Lower leg skin (tissue), 4 donors: ENCODE results near the gene SHANK1. TPM values are rescaled to one million over a fixed set of nuclear protein-coding genes. Genes with fewer than 3 reads are reported as not detected.
"Not testable (repeated sequence)": the region's sequence is repeated elsewhere in the genome, so short reads cannot be mapped to it uniquely, and the experiment has no call there.

Source experiments
- DNase-seq, 2 donors: peaks; one replicate each; pipeline ENCODE4 v3.0.0-alpha.2; 2019; ENCODE audit warnings: low spot score in 2 of 2
- H3K4me3 ChIP-seq: fragments of 200-600 bp; sonication (generic); 2 replicates; pipeline ENCODE4 v1.5.1; 2017; ENCODE audit warnings: mild to moderate bottlenecking, low read depth; ENCODE audit not compliant: poor library complexity, severe bottlenecking
- POLR2A ChIP-seq, 2 donors: fragments of 450-650 bp; IDR thresholded peaks; one replicate each; pipeline ENCODE4 v1.6.1; 2016 to 2017; ENCODE audit warnings: antibody characterized with exemption in 2 of 2, mild to moderate bottlenecking in 1 of 2, moderate library complexity in 1 of 2
- WGBS, 2 donors: methylation state at CpG; one replicate each; pipeline ENCODE4 v1.1.5; 2018; 5-methylcytosine and 5-hydroxymethylcytosine counted together
- intact Hi-C: fragments of 100-400 bp; cut with DNase I; formaldehyde crosslinking; loops from one replicate; pipeline ENCODE4 v1.15.0; 2023; ENCODE audit warnings: low total_unique reads
- total RNA-seq, 4 donors: library from RNA; depleted of rRNA; stranded (reverse); fragments of >200 nt; gene quantifications; one replicate each; pipeline ENCODE4 v1.1.0, GENCODE V29; 2016
- TF ChIP-seq, protein P1 (sequence below), 3 donors: fragments of 450-650 bp; IDR thresholded peaks; one replicate each; pipeline ENCODE4 v1.5.1; 2016; ENCODE audit warnings: antibody characterized with exemption in 3 of 3, mild to moderate bottlenecking in 3 of 3, moderate library complexity in 2 of 3

The SHANK1 gene
- total RNA-seq: 1 to 10 TPM in 2 of 4 donors, under 1 TPM in 2; 0.30 to 1.6 (median 0.67) TPM

DNA sequence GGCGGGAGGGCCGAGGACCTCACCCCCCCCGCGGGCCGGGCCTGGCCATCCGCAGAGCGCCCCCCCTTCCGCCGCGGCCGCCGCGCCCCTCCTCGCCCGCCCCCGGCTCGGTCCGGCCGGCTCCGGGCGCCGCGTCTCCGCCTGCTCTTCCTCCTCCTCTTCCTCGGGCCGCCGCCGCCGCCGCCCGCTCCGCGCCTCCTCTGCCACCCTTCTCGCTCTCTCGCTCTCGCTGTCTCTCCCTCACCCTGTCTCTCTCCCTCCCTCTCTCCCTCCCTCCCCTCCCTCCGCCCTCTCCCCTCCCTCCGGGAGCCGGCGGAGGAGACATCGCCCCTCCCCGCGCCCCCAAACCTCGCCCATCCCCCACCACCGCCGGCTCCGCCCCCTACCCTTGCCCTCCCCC lies at the start of gene SHANK1:
SHANK1 (minus strand) TSS at position 237 of the 400 bp plus-strand sequence. CDS start 2,883 bp downstream, outside the sequence.
- no peak within 1 kb of the TSS for H3K4me3 ChIP-seq
- DNase-seq: no peak
- intact Hi-C loops: loop anchor here (10.0 kb wide), 1 partner anchor 55 kb away; the partner anchor contains the start of gene GPR32
- TF ChIP-seq, protein P1, sequence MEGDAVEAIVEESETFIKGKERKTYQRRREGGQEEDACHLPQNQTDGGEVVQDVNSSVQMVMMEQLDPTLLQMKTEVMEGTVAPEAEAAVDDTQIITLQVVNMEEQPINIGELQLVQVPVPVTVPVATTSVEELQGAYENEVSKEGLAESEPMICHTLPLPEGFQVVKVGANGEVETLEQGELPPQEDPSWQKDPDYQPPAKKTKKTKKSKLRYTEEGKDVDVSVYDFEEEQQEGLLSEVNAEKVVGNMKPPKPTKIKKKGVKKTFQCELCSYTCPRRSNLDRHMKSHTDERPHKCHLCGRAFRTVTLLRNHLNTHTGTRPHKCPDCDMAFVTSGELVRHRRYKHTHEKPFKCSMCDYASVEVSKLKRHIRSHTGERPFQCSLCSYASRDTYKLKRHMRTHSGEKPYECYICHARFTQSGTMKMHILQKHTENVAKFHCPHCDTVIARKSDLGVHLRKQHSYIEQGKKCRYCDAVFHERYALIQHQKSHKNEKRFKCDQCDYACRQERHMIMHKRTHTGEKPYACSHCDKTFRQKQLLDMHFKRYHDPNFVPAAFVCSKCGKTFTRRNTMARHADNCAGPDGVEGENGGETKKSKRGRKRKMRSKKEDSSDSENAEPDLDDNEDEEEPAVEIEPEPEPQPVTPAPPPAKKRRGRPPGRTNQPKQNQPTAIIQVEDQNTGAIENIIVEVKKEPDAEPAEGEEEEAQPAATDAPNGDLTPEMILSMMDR (IDR thresholded peaks at IDR 0.05): no peak
- TF ChIP-seq POLR2A (IDR thresholded peaks at IDR 0.05): no peak
- 2 to 3% methylated on average over 19 to 30 of the region's 47 CpGs for WGBS, 2 donors

DNA sequence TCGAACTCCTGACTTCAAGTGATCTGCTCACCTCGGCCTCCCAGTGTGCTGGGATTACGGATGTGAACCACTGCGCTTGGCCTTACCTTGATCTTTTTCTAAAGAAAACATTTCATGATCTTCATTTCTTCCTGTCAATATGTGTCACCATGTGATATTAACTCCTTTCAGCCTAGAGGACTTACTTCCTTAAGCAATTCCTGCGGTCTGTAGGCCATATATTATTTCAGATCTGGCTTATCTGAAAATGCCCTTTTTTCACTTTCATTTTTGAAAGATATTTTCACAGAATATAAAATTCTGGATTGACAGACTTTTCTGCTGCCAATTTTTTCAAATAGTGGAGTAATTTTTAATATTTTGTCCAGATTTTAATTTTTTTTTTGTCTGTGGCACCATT lies 48.7 kb upstream of the SHANK1 start:
- H3K4me3 ChIP-seq: no peak overlapping the region
- WGBS, 2 donors: 72 to 75% methylated on average over 5 of the region's 5 CpGs

DNA sequence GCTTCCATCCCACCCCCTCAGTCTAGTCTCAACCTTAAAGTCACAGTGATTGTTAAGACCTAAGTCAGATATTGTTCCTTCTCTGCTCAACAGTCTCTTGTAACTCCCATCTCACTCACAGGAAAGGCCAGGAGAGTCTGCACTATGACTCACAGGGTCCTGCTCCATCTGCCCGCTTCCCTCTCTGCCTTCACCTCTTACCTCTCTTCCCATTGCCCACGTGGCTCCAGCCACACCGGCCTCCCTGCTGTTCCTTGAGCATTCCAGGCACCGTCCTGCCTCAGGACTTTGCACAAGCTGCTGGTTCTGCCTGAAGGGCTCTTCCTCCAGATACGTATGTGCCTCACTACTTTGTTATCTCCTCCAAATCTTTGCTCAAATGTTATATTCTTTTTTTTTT lies 47.7 kb upstream of the SHANK1 start:
- intact Hi-C loops, DNase-seq, H3K4me3 ChIP-seq: not testable (repeated sequence)
- WGBS, 2 donors: 30 to 34% methylated on average over 5 of the region's 5 CpGs

More for the DNA sequence above, 48.7 kb upstream of the SHANK1 start:
- TF ChIP-seq, protein P1 (IDR thresholded peaks at IDR 0.05): no peak
- no peak for TF ChIP-seq POLR2A (IDR thresholded peaks at IDR 0.05)
- DNase-seq: no peak
- intact Hi-C loops: no loop called here

DNA sequence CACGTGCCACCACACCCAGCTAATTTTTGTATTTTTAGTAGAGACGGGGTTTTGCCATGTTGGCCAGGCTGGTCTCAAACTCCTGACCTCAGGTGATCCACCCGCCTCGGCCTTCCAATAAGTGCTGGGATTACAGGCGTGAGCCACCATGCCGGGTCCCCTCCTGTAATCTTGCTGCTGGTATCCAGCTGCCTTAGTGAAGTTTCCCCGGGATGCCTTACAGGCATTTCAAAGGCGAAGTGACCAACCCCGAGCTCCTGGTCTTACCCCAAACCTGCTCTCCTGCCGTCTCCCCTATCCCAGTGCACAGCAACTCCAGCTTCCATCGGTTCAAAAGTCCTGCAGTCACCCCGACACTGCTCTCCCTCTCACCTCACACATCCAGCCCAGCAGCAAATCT lies 47.1 kb upstream of the SHANK1 start:
- DNase-seq, H3K4me3 ChIP-seq, intact Hi-C loops: not testable (repeated sequence)
- 69 to 78% methylated on average over 12 of the region's 12 CpGs for WGBS, 2 donors

DNA sequence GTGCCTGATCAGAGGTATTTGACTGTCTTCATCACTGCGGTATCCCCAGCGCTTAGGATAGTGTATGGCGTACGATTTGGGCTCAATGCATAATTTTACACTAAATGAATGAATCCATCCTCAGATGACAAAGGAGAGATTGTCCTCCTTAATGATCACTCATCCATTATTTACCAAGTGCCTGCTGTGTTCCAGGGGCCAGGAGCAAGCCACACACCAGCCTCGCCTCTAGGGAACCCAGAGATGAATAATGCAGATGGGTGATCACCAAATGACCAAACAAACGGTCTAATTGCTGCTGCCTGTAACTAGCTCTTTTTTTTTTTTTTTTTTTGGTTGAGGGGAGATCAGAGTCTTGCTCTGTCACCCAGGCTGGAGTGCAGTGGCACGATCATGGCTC lies 44.8 kb upstream of the SHANK1 start:
- 68% methylated on average over 7 of the region's 7 CpGs for WGBS, 2 donors
- no peak for TF ChIP-seq POLR2A (IDR thresholded peaks at IDR 0.05)
- TF ChIP-seq, protein P1 (IDR thresholded peaks at IDR 0.05): no peak
- no peak overlapping the region for H3K4me3 ChIP-seq
- intact Hi-C loops: no loop called here
- no peak for DNase-seq

DNA sequence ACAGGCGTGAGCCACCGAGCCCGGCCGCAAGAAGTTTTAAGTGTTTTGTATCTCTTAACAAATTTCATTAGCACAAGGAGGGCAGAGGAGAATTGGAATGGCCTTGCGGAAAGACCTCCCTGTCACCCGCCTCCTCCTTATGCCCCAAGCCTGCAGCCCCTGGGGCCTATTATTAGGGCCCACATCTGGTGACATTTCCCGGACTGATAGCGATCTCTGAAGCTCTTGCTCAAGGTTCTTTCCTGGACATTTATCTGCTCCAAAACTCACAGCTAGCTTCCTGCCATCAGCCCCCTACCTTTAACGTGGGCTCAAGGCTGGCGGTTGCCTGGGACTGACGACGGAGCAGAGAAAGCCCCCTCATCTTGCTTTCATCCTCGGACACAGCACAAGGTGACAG lies 43.9 kb upstream of the SHANK1 start:
- H3K4me3 ChIP-seq, intact Hi-C loops, DNase-seq: not testable (repeated sequence)
- 64 to 66% methylated on average over 13 of the region's 13 CpGs for WGBS, 2 donors

DNA sequence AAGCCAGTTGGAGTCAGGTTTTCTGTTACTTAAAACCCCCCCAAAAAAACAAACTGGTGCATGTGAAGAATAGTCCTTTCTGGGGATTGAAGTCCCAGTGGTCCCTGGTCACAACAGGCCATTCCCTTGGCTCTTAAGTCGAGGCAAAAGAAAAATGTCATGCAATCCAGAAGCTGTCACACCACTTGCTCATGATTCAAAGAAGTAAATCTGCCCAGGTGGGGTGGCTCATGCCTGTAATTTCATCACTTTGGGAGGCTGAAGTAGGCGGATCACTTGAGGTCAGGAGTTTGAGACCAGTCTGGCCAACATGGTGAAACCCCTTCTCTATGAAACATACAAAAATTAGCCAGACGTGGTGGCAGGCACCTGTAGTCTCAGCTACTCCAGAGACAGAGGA lies 41.9 kb upstream of the SHANK1 start:
- DNase-seq, H3K4me3 ChIP-seq, intact Hi-C loops: not testable (repeated sequence)
- 59 to 62% methylated on average over 3 of the region's 3 CpGs for WGBS, 2 donors

DNA sequence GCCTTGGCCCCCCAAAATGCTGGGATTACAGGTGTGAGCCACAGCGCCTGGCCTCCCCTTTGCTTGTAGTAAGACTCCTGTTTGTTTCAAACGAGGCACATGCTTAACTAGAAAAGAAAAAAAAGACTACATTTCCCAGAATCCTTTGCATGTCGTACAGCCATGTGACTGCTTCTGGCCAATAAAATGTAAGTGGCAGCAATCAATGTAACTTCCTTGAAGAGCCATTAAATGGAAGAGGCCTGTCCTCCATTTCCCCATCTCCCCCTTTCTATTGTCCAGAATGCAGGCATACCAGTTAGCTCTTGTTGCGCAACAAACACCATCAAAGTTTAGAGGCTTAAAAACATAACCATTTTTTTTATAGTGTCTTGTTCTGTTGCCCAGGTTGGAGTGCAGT lies 40.3 kb upstream of the SHANK1 start:
- WGBS, 2 donors: 71 to 79% methylated on average over 4 of the region's 4 CpGs
- no peak for DNase-seq
- H3K4me3 ChIP-seq: no peak overlapping the region
- TF ChIP-seq, protein P1 (IDR thresholded peaks at IDR 0.05): no peak
- TF ChIP-seq POLR2A (IDR thresholded peaks at IDR 0.05): no peak
- intact Hi-C loops: no loop called here

DNA sequence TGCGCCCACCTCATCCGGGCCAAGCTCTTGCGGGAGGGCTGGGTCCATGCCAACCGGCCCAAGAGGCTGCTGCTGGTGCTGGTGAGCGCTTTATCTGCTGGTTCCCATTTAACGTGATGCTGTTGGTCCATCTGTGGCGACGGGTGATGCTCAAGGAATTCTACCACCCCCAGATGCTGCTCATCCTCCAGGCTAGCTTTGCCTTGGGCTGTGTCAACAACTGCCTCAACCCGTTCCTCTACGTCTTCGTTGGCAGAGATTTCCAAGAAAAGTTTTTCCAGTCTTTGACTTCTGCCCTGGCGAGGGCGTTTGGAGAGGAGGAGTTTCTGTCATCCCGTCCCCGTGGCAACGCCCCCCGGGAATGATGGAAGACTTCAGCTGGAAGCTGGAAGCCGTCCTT lies 39.5 kb upstream of the SHANK1 start:
- DNase-seq, intact Hi-C loops, H3K4me3 ChIP-seq: not testable (repeated sequence)
- WGBS, 2 donors: 47 to 66% methylated on average over 14 to 18 of the region's 18 CpGs

DNA sequence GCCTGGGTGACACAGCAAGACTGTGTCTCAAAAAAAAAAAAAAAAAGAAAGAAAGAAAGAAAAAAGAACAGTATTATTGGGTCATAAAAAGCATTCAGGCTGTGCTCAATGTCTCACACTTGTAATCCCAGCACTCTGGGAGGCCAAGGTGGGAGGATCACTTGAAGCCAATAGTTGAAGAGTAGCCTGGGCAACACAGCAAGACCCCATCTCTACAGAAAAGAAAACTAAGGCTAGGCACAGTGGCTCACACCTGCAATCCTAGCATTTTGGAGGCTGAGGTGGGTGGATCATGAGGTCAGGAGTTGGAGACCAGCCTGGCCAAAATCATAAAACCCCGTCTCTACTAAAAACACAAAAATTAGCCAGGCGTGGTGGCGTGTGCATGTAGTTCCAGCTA lies 38.0 kb upstream of the SHANK1 start:
- intact Hi-C loops, H3K4me3 ChIP-seq, DNase-seq: not testable (repeated sequence)
- WGBS, 2 donors: 78 to 90% methylated on average over 3 of the region's 3 CpGs

DNA sequence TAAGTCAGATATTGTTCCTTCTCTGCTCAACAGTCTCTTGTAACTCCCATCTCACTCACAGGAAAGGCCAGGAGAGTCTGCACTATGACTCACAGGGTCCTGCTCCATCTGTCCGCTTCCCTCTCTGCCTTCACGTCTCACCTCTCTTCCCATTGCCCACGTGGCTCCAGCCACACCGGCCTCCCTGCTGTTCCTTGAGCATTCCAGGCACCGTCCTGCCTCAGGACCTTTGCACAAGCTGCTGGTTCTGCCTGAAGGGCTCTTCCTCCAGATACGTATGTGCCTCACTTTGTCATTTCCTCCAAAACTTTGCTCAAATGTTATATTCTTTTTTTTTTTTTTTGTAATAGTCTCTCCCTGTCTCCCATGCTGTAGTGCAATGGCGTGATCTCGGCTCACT lies 36.6 kb upstream of the SHANK1 start:
- intact Hi-C loops, H3K4me3 ChIP-seq, DNase-seq: not testable (repeated sequence)
- WGBS, 2 donors: 60 to 66% methylated on average over 8 of the region's 8 CpGs
